Activated naive CD4-positive, alpha-beta T cell treated with anti-CD3 and anti-CD28 coated beads, Interleukin-2, amount 50 U/mL, for 24 hours (primary cell): ENCODE data around the gene TMEM240.
"Not testable (repeated sequence)": the region's sequence is repeated elsewhere in the genome, so short reads cannot be mapped to it uniquely, and the experiment has no call there.

ENCODE experiments used
- H3K27ac Mint-ChIP-seq: one replicate; pipeline ENCODE4 v1.8.0; 2021; ENCODE audit warnings: mild to moderate bottlenecking, mixed read lengths
- H3K27me3 Mint-ChIP-seq: one replicate; pipeline ENCODE4 v1.8.0; 2021; ENCODE audit warnings: mixed read lengths
- H3K36me3 Mint-ChIP-seq: one replicate; pipeline ENCODE4 v1.8.0; 2021; ENCODE audit warnings: mixed read lengths
- H3K4me1 Mint-ChIP-seq: one replicate; pipeline ENCODE4 v1.8.0; 2021; ENCODE audit warnings: mixed read lengths
- H3K4me3 Mint-ChIP-seq: one replicate; pipeline ENCODE4 v1.8.0; 2021; ENCODE audit warnings: mild to moderate bottlenecking, mixed read lengths
- H3K9me3 Mint-ChIP-seq: one replicate; pipeline ENCODE4 v1.8.0; 2021; ENCODE audit warnings: mixed read lengths

TMEM240 gene

DNA sequence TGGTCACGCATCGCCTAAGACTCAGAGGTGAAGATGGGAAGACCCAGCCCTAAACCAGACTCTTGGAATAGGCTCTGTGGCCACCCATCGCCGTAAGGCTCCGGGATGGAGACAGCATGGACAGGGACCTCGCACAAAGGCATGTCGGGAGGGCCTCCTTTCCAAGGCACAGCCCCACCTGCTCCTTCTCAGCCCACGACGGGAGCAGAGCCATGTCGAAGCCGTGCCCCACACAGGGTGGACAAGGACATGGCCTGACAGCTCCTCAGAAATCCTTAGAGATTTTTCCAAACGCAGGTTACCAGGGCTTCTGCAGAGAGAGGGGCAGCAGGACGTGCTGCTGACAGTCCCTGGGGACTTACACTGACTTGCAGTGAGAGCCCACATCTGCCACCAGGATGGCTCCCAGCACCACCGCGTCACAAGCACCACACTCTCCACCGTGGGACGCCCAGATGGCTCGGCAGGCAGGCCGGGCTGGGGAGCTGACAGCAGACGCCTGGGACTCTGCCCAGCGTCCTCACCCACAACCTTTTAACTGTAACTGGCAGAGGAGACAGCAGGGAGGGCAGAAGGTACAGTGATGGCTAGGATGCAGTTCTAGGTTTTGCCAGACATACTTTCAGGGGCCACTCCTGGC, 22.3 kb upstream of the TMEM240 start:
- no peak overlapping the region for H3K27ac Mint-ChIP-seq
- peaks cover 9% of the 10 kb centered on the region for H3K36me3 Mint-ChIP-seq
- H3K4me1 Mint-ChIP-seq, result peaks cover 28% of the 10 kb centered on the region
- H3K27me3 Mint-ChIP-seq, result no peaks in the 10 kb centered on the region
- H3K4me3 Mint-ChIP-seq, result no peak overlapping the region
- H3K9me3 Mint-ChIP-seq, result no peaks in the 10 kb centered on the region

DNA sequence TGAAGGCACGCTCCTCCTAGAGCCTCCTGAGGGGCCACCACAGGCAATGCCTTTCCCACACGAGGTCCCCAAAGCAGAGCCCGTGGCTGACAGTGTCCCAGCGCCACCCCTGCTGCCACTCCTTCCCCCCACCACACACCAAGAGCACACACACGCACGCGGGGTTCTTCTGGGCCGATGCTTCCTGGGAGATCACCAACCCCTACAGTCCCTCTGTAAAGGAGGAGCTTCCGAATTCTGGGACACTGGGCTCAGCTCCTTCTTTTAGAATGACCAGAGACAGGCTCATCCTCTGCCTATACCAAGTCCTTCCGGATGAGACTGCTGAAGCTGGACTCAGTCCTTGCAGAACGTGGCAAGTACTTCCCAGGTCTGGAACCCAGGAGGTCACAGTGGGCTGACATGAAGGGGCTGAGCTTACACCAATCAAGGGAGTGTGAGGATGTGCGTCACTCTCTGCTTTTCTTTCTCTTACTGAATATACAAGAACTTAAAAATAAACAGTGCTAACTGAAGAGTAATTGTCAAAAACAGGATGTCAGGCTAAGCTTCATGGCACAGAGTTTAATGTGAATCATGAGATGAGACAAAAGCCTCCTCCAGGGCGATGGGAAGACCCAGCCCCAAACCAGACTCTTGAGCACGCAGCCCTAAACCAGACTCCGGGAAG, 21.5 kb upstream of the TMEM240 start:
- H3K27me3 Mint-ChIP-seq, result no peaks in the 10 kb centered on the region
- H3K27ac Mint-ChIP-seq, result no peak overlapping the region
- H3K4me3 Mint-ChIP-seq, result no peak overlapping the region
- peaks cover 9% of the 10 kb centered on the region for H3K36me3 Mint-ChIP-seq
- H3K9me3 Mint-ChIP-seq, result no peaks in the 10 kb centered on the region
- peaks cover 23% of the 10 kb centered on the region for H3K4me1 Mint-ChIP-seq

DNA sequence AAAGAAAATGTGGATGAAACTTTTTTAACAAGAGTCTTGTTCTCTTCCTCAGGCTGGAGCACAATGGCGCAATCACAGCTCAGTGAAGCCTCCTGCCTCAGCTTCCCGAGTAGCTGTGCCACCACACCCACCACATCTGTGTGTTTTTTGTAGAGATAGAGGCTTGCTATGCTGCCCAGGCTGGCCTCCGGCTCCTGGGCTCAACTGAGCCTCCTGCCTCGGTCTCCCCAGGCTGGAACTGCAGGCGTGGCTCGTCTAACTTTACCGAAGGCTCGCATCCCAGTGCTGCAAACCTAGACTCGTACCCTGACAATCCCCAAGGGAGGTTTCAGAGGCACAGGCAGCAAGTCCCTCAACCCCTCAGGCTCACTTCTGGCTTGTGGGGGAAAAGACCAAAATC, 19.8 kb upstream of the TMEM240 start:
- H3K36me3 Mint-ChIP-seq, result peaks cover 9% of the 10 kb centered on the region

GRCh38 chr1:1559066-1559465, 18.6 kb upstream of the TMEM240 start:
- Mint-ChIP-seq H3K27me3 (no peaks in the 10 kb centered on the region), H3K9me3 (no peaks in the 10 kb centered on the region), H3K4me3 (no peak overlapping the region), H3K27ac (no peak overlapping the region), H3K4me1 (peaks cover 11% of the 10 kb centered on the region), H3K36me3 (peaks cover 3% of the 10 kb centered on the region)

More for the DNA sequence above, 19.8 kb upstream of the TMEM240 start:
- no peak overlapping the region for H3K4me3 Mint-ChIP-seq
- peaks cover 17% of the 10 kb centered on the region for H3K4me1 Mint-ChIP-seq
- no peak overlapping the region for H3K27ac Mint-ChIP-seq
- H3K27me3 Mint-ChIP-seq, result no peaks in the 10 kb centered on the region
- no peaks in the 10 kb centered on the region for H3K9me3 Mint-ChIP-seq

- Mint-ChIP-seq H3K9me3 (no peaks in the 10 kb centered on the region), H3K4me1 (peaks cover 11% of the 10 kb centered on the region), H3K27ac (no peak overlapping the region), H3K4me3 (no peak overlapping the region), H3K36me3 (no peaks in the 10 kb centered on the region), H3K27me3 (no peaks in the 10 kb centered on the region)
These were observed 18.2 kb upstream of the TMEM240 start for GRCh38 chr1:1558591-1558990.

GRCh38 chr1:1557688-1558087, 17.3 kb upstream of the TMEM240 start:
- H3K4me3 Mint-ChIP-seq, H3K9me3 Mint-ChIP-seq, H3K27ac Mint-ChIP-seq, H3K27me3 Mint-ChIP-seq, H3K36me3 Mint-ChIP-seq: not testable (repeated sequence)
- H3K4me1 Mint-ChIP-seq, result peaks cover 11% of the 10 kb centered on the region

DNA sequence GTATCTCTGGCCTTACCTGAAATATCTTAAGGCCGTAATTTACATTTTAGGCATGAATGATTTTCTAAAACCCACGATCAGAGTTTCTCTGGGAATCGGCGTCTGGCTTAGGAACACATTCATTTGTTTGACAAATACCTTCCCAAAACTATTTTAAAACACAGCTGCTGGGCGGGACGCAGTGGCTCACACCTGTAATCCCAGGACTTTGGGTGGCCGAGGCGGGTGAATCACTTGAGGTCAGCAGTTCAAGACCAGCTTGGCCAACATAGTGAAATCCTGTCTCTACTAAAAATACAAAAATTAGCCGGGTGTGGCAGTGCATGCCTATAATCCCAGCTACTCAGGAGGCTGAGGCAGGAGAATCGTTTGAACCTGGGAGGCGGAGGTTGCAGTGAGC, 16.5 kb upstream of the TMEM240 start:
- H3K9me3 Mint-ChIP-seq, H3K27ac Mint-ChIP-seq, H3K27me3 Mint-ChIP-seq, H3K36me3 Mint-ChIP-seq, H3K4me3 Mint-ChIP-seq: not testable (repeated sequence)
- H3K4me1 Mint-ChIP-seq, result peaks cover 11% of the 10 kb centered on the region

- Mint-ChIP-seq H3K27me3 (no peaks in the 10 kb centered on the region), H3K27ac (no peak overlapping the region), H3K4me3 (no peak overlapping the region), H3K36me3 (no peaks in the 10 kb centered on the region), H3K9me3 (no peaks in the 10 kb centered on the region), H3K4me1 (peaks cover 11% of the 10 kb centered on the region)
These were observed 16.1 kb upstream of the TMEM240 start for GRCh38 chr1:1556505-1556904.

GRCh38 chr1:1554926-1555915, 14.8 kb upstream of the TMEM240 start:
- peaks cover 11% of the 10 kb centered on the region for H3K4me1 Mint-ChIP-seq
- H3K27ac Mint-ChIP-seq, result no peak overlapping the region
- no peaks in the 10 kb centered on the region for H3K27me3 Mint-ChIP-seq
- H3K4me3 Mint-ChIP-seq, result no peak overlapping the region
- no peaks in the 10 kb centered on the region for H3K36me3 Mint-ChIP-seq
- no peaks in the 10 kb centered on the region for H3K9me3 Mint-ChIP-seq

GRCh38 chr1:1554550-1554925, 14.1 kb upstream of the TMEM240 start:
- H3K4me1 Mint-ChIP-seq, result peaks cover 11% of the 10 kb centered on the region
- no peak overlapping the region for H3K27ac Mint-ChIP-seq
- H3K9me3 Mint-ChIP-seq, result no peaks in the 10 kb centered on the region
- no peak overlapping the region for H3K4me3 Mint-ChIP-seq
- H3K36me3 Mint-ChIP-seq, result no peaks in the 10 kb centered on the region
- no peaks in the 10 kb centered on the region for H3K27me3 Mint-ChIP-seq

GRCh38 chr1:1553821-1554494, 13.5 kb upstream of the TMEM240 start:
- Mint-ChIP-seq H3K27ac (no peak overlapping the region), H3K4me3 (no peak overlapping the region), H3K9me3 (no peaks in the 10 kb centered on the region), H3K36me3 (no peaks in the 10 kb centered on the region), H3K4me1 (peaks cover 11% of the 10 kb centered on the region), H3K27me3 (no peaks in the 10 kb centered on the region)

GRCh38 chr1:1552263-1552639, 11.8 kb upstream of the TMEM240 start:
- Mint-ChIP-seq H3K27me3 (no peaks in the 10 kb centered on the region), H3K36me3 (no peaks in the 10 kb centered on the region), H3K4me1 (peaks cover 6% of the 10 kb centered on the region), H3K27ac (no peak overlapping the region), H3K4me3 (no peak overlapping the region), H3K9me3 (no peaks in the 10 kb centered on the region)

DNA sequence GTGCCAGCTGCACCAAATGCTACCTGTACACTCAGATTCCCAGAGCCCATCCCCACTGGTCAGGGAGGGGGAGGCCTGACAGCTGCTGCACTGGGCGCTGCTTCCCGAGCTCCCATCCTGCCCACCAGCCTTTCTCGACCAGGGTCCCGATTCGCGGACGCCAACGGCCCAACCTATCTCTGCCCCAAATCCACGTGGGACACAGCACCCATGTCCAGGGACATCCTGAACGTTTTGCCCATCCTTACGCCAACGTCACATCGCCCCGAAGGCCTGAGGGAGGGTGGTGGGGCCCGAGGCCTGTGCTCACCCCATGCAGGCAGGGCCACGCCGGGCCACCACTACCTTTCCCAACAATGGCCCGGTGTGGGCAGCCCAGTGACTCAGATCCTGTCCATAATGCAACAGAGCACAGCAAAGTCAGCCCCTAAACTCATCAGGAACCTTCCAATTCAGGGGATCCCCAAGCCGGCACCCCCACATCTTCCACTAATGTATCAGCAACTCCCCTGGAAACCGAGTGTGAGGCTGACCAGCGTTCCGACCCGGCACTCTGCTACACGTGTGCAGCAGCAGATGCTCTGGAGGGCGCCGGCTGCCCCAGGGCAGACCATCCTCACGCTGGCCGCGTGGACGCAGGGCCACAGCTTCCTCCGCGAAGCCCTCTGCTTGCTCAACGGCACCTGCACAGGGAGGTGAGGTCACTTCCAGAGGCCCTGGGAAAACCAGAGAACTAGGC, 11.3 kb upstream of the TMEM240 start:
- H3K27ac Mint-ChIP-seq, result no peak overlapping the region
- H3K4me1 Mint-ChIP-seq, result peaks cover 6% of the 10 kb centered on the region
- no peak overlapping the region for H3K4me3 Mint-ChIP-seq
- H3K9me3 Mint-ChIP-seq, result no peaks in the 10 kb centered on the region
- no peaks in the 10 kb centered on the region for H3K36me3 Mint-ChIP-seq
- H3K27me3 Mint-ChIP-seq, result no peaks in the 10 kb centered on the region

DNA sequence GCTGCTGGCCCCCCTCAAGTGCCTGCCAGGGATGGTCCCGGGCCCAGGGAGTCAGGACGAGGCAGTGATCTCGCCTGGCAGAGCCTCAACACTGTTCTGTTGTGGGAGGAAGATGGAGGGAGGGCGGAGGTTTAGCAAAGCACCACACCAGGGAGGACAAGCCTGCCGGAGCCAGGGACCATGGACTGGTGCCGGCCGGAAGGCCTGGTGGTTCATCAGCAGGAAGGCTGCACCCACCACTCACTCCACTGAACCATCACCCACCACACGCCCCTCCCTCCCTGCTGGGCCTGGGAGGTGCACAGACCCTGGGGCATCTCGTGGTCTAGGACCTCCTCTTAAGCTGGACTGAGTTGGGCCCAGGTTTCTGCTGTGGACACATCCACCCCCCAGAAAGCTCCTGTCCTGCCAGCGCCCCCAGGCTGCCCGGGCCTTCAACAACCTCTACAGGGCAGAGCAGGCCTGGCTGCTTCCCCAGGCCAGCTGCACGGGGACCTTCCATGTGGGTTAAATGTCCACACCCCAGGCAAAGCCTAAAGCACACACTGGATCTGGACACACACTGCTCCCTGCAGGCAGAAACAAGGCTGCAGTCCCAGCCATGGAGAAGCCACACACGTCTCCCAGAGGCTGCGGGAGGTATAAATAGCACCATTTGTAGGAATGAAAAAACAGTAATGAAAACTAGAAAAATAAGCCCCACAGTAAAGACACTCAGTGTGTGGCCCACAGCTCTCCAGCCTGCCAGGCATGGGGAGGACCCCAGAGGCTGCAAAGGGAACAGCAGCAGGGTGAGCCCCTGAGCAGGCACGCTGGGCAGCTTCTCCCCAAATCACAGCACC, 10.4 kb upstream of the TMEM240 start:
- Mint-ChIP-seq H3K27me3 (no peaks in the 10 kb centered on the region), H3K9me3 (no peaks in the 10 kb centered on the region), H3K36me3 (no peaks in the 10 kb centered on the region), H3K4me3 (no peak overlapping the region), H3K4me1 (peaks cover 6% of the 10 kb centered on the region), H3K27ac (no peak overlapping the region)
